ENCODE data around the gene RHOB. TPM values are rescaled to one million over a fixed set of nuclear protein-coding genes. Genes with fewer than 3 reads are reported as not detected.

The RHOB gene
- total and polyA plus RNA-seq, 4 donors: 82.6 to 634 (median 160) TPM

GRCh38 chr2:20480913-20481312, 34.0 kb downstream of the RHOB start:
- H3K4me1 ChIP-seq (ENCODE audit: control insufficient read depth in 4 of 4, insufficient read depth in 4 of 4, low read length in 3 of 4): peaks cover 0 to 4% (median 3%) of the 10 kb centered on the region in 4 donors
- no peaks in the 10 kb centered on the region for H3K27me3 ChIP-seq (ENCODE audit: control insufficient read depth in 4 of 4, insufficient read depth in 4 of 4, low read length in 3 of 4)
- WGBS: 63% methylated on average over 4 of the region's 4 CpGs
- H3K9ac ChIP-seq (ENCODE audit: low read depth in 1 of 2, low read length in 2 of 2): no peak overlapping the region
- no peak for TF ChIP-seq HNF4A (conservative IDR thresholded peaks at IDR 0.05)
- TF ChIP-seq, protein P1, sequence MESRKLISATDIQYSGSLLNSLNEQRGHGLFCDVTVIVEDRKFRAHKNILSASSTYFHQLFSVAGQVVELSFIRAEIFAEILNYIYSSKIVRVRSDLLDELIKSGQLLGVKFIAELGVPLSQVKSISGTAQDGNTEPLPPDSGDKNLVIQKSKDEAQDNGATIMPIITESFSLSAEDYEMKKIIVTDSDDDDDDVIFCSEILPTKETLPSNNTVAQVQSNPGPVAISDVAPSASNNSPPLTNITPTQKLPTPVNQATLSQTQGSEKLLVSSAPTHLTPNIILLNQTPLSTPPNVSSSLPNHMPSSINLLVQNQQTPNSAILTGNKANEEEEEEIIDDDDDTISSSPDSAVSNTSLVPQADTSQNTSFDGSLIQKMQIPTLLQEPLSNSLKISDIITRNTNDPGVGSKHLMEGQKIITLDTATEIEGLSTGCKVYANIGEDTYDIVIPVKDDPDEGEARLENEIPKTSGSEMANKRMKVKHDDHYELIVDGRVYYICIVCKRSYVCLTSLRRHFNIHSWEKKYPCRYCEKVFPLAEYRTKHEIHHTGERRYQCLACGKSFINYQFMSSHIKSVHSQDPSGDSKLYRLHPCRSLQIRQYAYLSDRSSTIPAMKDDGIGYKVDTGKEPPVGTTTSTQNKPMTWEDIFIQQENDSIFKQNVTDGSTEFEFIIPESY (IDR thresholded peaks at IDR 0.05): no peak
- no peak for TF ChIP-seq NR2F2 (IDR thresholded peaks at IDR 0.05)
- TF ChIP-seq SP1 (IDR thresholded peaks at IDR 0.05): no peak
- TF ChIP-seq TAF1 (conservative IDR thresholded peaks at IDR 0.05): no peak
- H3K9me3 ChIP-seq (ENCODE audit: control insufficient read depth in 4 of 4, low read length in 3 of 4): no peaks in the 10 kb centered on the region
- H3K27ac ChIP-seq (ENCODE audit: low read depth in 1 of 2, low read length in 2 of 2): no peak overlapping the region
- H3K36me3 ChIP-seq (ENCODE audit: control insufficient read depth in 4 of 4, insufficient read depth in 3 of 4, low read depth in 1 of 4, low read length in 3 of 4): no peaks in the 10 kb centered on the region
- no peak for DNase-seq (ENCODE audit: low spot score)
- no peak overlapping the region for H3K4me3 ChIP-seq (ENCODE audit: low read depth in 1 of 3, low read length in 3 of 3)

DNA sequence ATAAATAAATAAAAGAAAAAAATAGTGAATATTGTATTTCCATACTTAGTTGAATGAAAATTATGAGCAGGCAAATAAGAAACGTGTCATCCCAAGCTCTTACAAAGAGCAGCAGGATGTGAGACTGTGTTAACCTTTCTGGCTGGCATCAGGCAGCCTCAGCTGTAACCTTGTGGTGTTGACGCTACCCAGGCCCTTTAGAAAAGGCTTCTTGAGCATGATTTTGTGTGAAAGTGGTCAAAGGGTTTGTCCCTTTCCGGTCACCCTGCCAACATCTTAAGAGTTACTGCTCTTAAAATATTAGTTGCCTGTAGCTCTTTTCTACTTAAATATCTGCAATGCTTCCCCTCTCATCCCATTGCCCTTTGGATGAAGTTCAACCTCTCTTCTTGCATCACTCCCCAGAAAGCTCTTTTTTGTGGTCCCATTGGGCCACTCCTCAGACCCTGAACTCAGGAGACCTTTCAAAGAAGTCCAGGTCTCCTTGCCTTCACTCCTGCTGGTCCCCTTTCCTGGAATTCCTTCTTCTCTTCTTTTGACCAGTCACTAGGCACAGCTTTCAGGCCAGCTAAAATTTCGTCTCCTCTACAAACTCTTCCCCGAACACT, 35.0 kb downstream of the RHOB start:
- Histone ChIP-seq H3K9me3 (ENCODE audit: control insufficient read depth in 4 of 4, low read length in 3 of 4) (no peaks in the 10 kb centered on the region), H3K27me3 (ENCODE audit: control insufficient read depth in 4 of 4, insufficient read depth in 4 of 4, low read length in 3 of 4) (no peaks in the 10 kb centered on the region), H3K4me3 (ENCODE audit: low read depth in 1 of 3, low read length in 3 of 3) (no peak overlapping the region), H3K9ac (ENCODE audit: low read depth in 1 of 2, low read length in 2 of 2) (no peak overlapping the region), H3K36me3 (ENCODE audit: control insufficient read depth in 4 of 4, insufficient read depth in 3 of 4, low read depth in 1 of 4, low read length in 3 of 4) (no peaks in the 10 kb centered on the region), H3K4me1 (ENCODE audit: control insufficient read depth in 4 of 4, insufficient read depth in 4 of 4, low read length in 3 of 4) (peaks cover 0 to 5% (median 3%) of the 10 kb centered on the region in 4 donors), H3K27ac (ENCODE audit: low read depth in 1 of 2, low read length in 2 of 2) (no peak overlapping the region)
- WGBS: 90% methylated on average over 5 of the region's 5 CpGs
- DNase-seq (ENCODE audit: low spot score): no peak
- TF ChIP-seq HNF4G (IDR thresholded peaks at IDR 0.05): no peak
- no peak for TF ChIP-seq CTCF (IDR thresholded peaks at IDR 0.05; ENCODE audit: low read depth, low read length, missing input control)
- peak; percentile 34 for TF ChIP-seq NR2F2 (IDR thresholded peaks at IDR 0.05)
- peak; percentile 30 to 36 for TF ChIP-seq HNF4A (conservative IDR thresholded peaks at IDR 0.05)
- TF ChIP-seq SP1 (IDR thresholded peaks at IDR 0.05): no peak
- TF ChIP-seq JUND (IDR thresholded peaks at IDR 0.05): no peak
- TF ChIP-seq MAX (IDR thresholded peaks at IDR 0.05): no peak
- no peak for TF ChIP-seq GABPA (IDR thresholded peaks at IDR 0.05 in 1 of 2, conservative IDR thresholded peaks at IDR 0.05 in 1 of 2)
- TF ChIP-seq ATF3 (IDR thresholded peaks at IDR 0.05): no peak
- TF ChIP-seq RAD21 (IDR thresholded peaks at IDR 0.05): no peak
- TF ChIP-seq, protein P1 (IDR thresholded peaks at IDR 0.05): no peak
- no peak for TF ChIP-seq RXRA (IDR thresholded peaks at IDR 0.05)

Measured in liver (tissue), 9 donors.